ENCODE results near the gene BAZ2A.
"Not testable (repeated sequence)": the region's sequence is repeated elsewhere in the genome, so short reads cannot be mapped to it uniquely, and the experiment has no call there.

BAZ2A gene

GRCh38 chr12:56599041-56599440 lies 31.1 kb downstream of the BAZ2A start:
- DNase-seq (ENCODE audit: low read depth in 2 of 2) = no peak

- DNase-seq (ENCODE audit: low read depth in 2 of 2) = no peak
These were observed 33.3 kb downstream of the BAZ2A start for GRCh38 chr12:56596815-56597214.

GRCh38 chr12:56593909-56594621 lies 36.1 kb downstream of the BAZ2A start:
- peak; percentile 28 to 30 for DNase-seq (ENCODE audit: low read depth in 2 of 2)

- no peak for DNase-seq (ENCODE audit: low read depth in 2 of 2)
These were observed 38.2 kb downstream of the BAZ2A start for GRCh38 chr12:56591961-56592360.

- DNase-seq (ENCODE audit: low read depth in 2 of 2) = no peak
These were observed 39.0 kb downstream of the BAZ2A start for GRCh38 chr12:56591126-56591525.

- no peak for DNase-seq (ENCODE audit: low read depth in 2 of 2)
These were observed 39.8 kb downstream of the BAZ2A start for GRCh38 chr12:56590237-56590830.

GRCh38 chr12:56589783-56590182 lies 40.3 kb downstream of the BAZ2A start:
- no peak for DNase-seq (ENCODE audit: low read depth in 2 of 2)

- no peak for DNase-seq (ENCODE audit: low read depth in 2 of 2)
These were observed 45.0 kb downstream of the BAZ2A start for GRCh38 chr12:56585098-56585497.

GRCh38 chr12:56581418-56582145 lies 48.5 kb downstream of the BAZ2A start:
- peak in 1 of 2 donors; percentile 27 for DNase-seq (ENCODE audit: low read depth in 2 of 2)

GRCh38 chr12:56578983-56579546 lies 51.1 kb downstream of the BAZ2A start:
- no peak for DNase-seq (ENCODE audit: low read depth in 2 of 2)

GRCh38 chr12:56577248-56577647 lies 52.9 kb downstream of the BAZ2A start:
- DNase-seq (ENCODE audit: low read depth in 2 of 2) = not testable (repeated sequence)

- no peak for DNase-seq (ENCODE audit: low read depth in 2 of 2)
These were observed 55.9 kb downstream of the BAZ2A start for GRCh38 chr12:56574210-56574609.

GRCh38 chr12:56572288-56572687 lies 57.8 kb downstream of the BAZ2A start:
- no peak for DNase-seq (ENCODE audit: low read depth in 2 of 2)

GRCh38 chr12:56571121-56571520 lies 59.0 kb downstream of the BAZ2A start:
- no peak for DNase-seq (ENCODE audit: low read depth in 2 of 2)

- DNase-seq (ENCODE audit: low read depth in 2 of 2) = no peak
These were observed 62.0 kb downstream of the BAZ2A start for GRCh38 chr12:56568146-56568545.

GRCh38 chr12:56565510-56566101 lies 64.5 kb downstream of the BAZ2A start:
- peak in 1 of 2 donors; percentile 5 for DNase-seq (ENCODE audit: low read depth in 2 of 2)

- no peak for DNase-seq (ENCODE audit: low read depth in 2 of 2)
These were observed 79.1 kb downstream of the BAZ2A start for GRCh38 chr12:56551070-56551469.

GRCh38 chr12:56546680-56547079 lies 83.4 kb downstream of the BAZ2A start:
- no peak for DNase-seq (ENCODE audit: low read depth in 2 of 2)
